Left renal pelvis (tissue), 4 donors: ENCODE data around the gene FCN2. TPM values are rescaled to one million over a fixed set of nuclear protein-coding genes. Genes with fewer than 3 reads are reported as not detected.
"Not testable (repeated sequence)": the region's sequence is repeated elsewhere in the genome, so short reads cannot be mapped to it uniquely, and the experiment has no call there.

Experiments
- DNase-seq, 4 donors: peaks; one replicate each; pipeline ENCODE4 v3.0.0-alpha.2; 2013; ENCODE audit warnings: low read depth in 4 of 4, low spot score in 3 of 4
- polyA plus RNA-seq, 4 donors: library from polyadenylated mRNA; unstranded; fragments of 120-200 nt; gene quantifications; one replicate each; pipeline ENCODE4 v1.2.1, GENCODE V29; 2013; ENCODE audit not compliant: insufficient read length in 4 of 4

Gene FCN2
- polyA plus RNA-seq, 4 donors = 0.27 to 0.33 (median 0.31) TPM; not detected in 1

- DNase-seq = no peak
Observed at GRCh38 chr9:134846699-134847098, 33.9 kb upstream of the FCN2 start.

- DNase-seq = no peak
Observed at GRCh38 chr9:134847138-134847537, 33.5 kb upstream of the FCN2 start.

GRCh38 chr9:134847752-134848432 is 32.7 kb upstream of the FCN2 start:
- no peak for DNase-seq

GRCh38 chr9:134848504-134848903 is 32.1 kb upstream of the FCN2 start:
- no peak for DNase-seq

- no peak for DNase-seq
Observed at GRCh38 chr9:134850611-134851010, 30.0 kb upstream of the FCN2 start.

GRCh38 chr9:134851020-134851419 is 29.6 kb upstream of the FCN2 start:
- DNase-seq = no peak

- DNase-seq = no peak
Observed at GRCh38 chr9:134852906-134853654, 27.5 kb upstream of the FCN2 start.

GRCh38 chr9:134853893-134854292 is 26.7 kb upstream of the FCN2 start:
- no peak for DNase-seq

GRCh38 chr9:134854541-134854981 is 26.0 kb upstream of the FCN2 start:
- no peak for DNase-seq

- no peak for DNase-seq
Observed at GRCh38 chr9:134855231-134855899, 25.2 kb upstream of the FCN2 start.

GRCh38 chr9:134855900-134856377 is 24.7 kb upstream of the FCN2 start:
- DNase-seq = no peak

GRCh38 chr9:134857451-134857850 is 23.2 kb upstream of the FCN2 start:
- DNase-seq = not testable (repeated sequence)

- no peak for DNase-seq
Observed at GRCh38 chr9:134858051-134858841, 22.4 kb upstream of the FCN2 start.

GRCh38 chr9:134860510-134860909 is 20.1 kb upstream of the FCN2 start:
- DNase-seq = no peak

GRCh38 chr9:134861595-134862334 is 18.8 kb upstream of the FCN2 start:
- DNase-seq = no peak

- DNase-seq = no peak
Observed at GRCh38 chr9:134863306-134863902, 17.2 kb upstream of the FCN2 start.

- DNase-seq = no peak
Observed at GRCh38 chr9:134863941-134864820, 16.4 kb upstream of the FCN2 start.

GRCh38 chr9:134864821-134865190 is 15.8 kb upstream of the FCN2 start:
- no peak for DNase-seq
